SK-N-MC (cell line): ENCODE results near the gene SELENON.

ENCODE experiments used
- DNase-seq: peaks from one replicate; pipeline ENCODE4 v3.0.0-alpha.2; 2011; ENCODE audit warnings: low read depth, low spot score
- H3K27ac ChIP-seq: fragments of 200-600 bp; sonication (generic); 2 replicates; pipeline ENCODE4 v1.5.1; 2016; ENCODE audit warnings: mixed run types
- H3K36me3 ChIP-seq: fragments of 200-600 bp; sonication (generic); 2 replicates; pipeline ENCODE4 v1.6.1; 2017; ENCODE audit warnings: antibody characterized with exemption, low read length, mixed read lengths; ENCODE audit not compliant: insufficient read depth
- H3K4me3 ChIP-seq: fragments of 200-600 bp; sonication (generic); 2 replicates; pipeline ENCODE4 v1.5.1; 2016
- H3K9ac ChIP-seq: fragments of 200-600 bp; sonication (generic); 2 replicates; pipeline ENCODE4 v1.8.0; 2017; ENCODE audit warnings: mixed run types, mixed read lengths; ENCODE audit not compliant: insufficient read length
- H3K9me3 ChIP-seq: fragments of 200-600 bp; sonication (generic); 2 replicates; pipeline ENCODE4 v1.6.1; 2017; ENCODE audit warnings: low read depth, mild to moderate bottlenecking, antibody characterized with exemption, low read length, moderate library complexity, mixed read lengths
- EZH2 ChIP-seq: fragments of 200-600 bp; sonication (generic); IDR thresholded peaks from one replicate; pipeline ENCODE4 v1.6.1; 2017; ENCODE audit warnings: antibody characterized with exemption
- FOXP2 ChIP-seq: optimal IDR thresholded peaks from 2 replicates; pipeline ENCODE3; 2011; ENCODE audit warnings: mild to moderate bottlenecking, moderate library complexity; ENCODE audit not compliant: insufficient read depth; ENCODE audit errors: extremely low read length, control extremely low read depth
- POLR2AphosphoS5 ChIP-seq: IDR thresholded peaks from 2 replicates; pipeline ENCODE4 v1.6.1; 2012; ENCODE audit warnings: mild to moderate bottlenecking, low read depth, low read length, borderline replicate concordance

The SELENON gene

GRCh38 chr1:25782608-25783201 is 17.3 kb upstream of the SELENON start:
- no peak overlapping the region for H3K4me3 ChIP-seq
- H3K9me3 ChIP-seq, result no peaks in the 10 kb centered on the region
- TF ChIP-seq FOXP2, result no peak
- no peak for TF ChIP-seq EZH2
- TF ChIP-seq POLR2AphosphoS5, result no peak
- H3K36me3 ChIP-seq, result no peaks in the 10 kb centered on the region
- H3K9ac ChIP-seq, result no peak overlapping the region
- no peak for DNase-seq
- H3K27ac ChIP-seq, result no peak overlapping the region

GRCh38 chr1:25784575-25785051 is 15.4 kb upstream of the SELENON start:
- Histone ChIP-seq H3K36me3 (no peaks in the 10 kb centered on the region), H3K27ac (no peak overlapping the region), H3K4me3 (no peak overlapping the region), H3K9me3 (no peaks in the 10 kb centered on the region), H3K9ac (no peak overlapping the region)
- TF ChIP-seq EZH2 (no peak), FOXP2 (no peak), POLR2AphosphoS5 (no peak)
- no peak for DNase-seq

- no peak overlapping the region for H3K4me3 ChIP-seq
- no peak overlapping the region for H3K27ac ChIP-seq
- no peaks in the 10 kb centered on the region for H3K9me3 ChIP-seq
- DNase-seq, result no peak
- H3K36me3 ChIP-seq, result no peaks in the 10 kb centered on the region
- TF ChIP-seq POLR2AphosphoS5, result no peak
- TF ChIP-seq EZH2, result no peak
- H3K9ac ChIP-seq, result no peak overlapping the region
Measured at GRCh38 chr1:25785333-25786067, 14.5 kb upstream of the SELENON start.

- TF ChIP-seq FOXP2 (no peak), EZH2 (no peak), POLR2AphosphoS5 (no peak)
- Histone ChIP-seq H3K27ac (no peak overlapping the region), H3K4me3 (no peak overlapping the region), H3K36me3 (no peaks in the 10 kb centered on the region), H3K9ac (no peak overlapping the region), H3K9me3 (no peaks in the 10 kb centered on the region)
- no peak for DNase-seq
Measured at GRCh38 chr1:25786887-25787759, 12.9 kb upstream of the SELENON start.

- TF ChIP-seq POLR2AphosphoS5, result no peak
- TF ChIP-seq FOXP2, result no peak
- no peak for TF ChIP-seq EZH2
- Histone ChIP-seq H3K27ac (no peak overlapping the region), H3K9ac (no peak overlapping the region), H3K36me3 (no peaks in the 10 kb centered on the region), H3K4me3 (no peak overlapping the region), H3K9me3 (no peaks in the 10 kb centered on the region)
- no peak for DNase-seq
Measured at GRCh38 chr1:25787760-25788166, 12.2 kb upstream of the SELENON start.

- H3K9ac ChIP-seq, result no peak overlapping the region
- DNase-seq, result no peak
- TF ChIP-seq EZH2 (no peak), POLR2AphosphoS5 (no peak)
- H3K27ac ChIP-seq, result no peak overlapping the region
- no peaks in the 10 kb centered on the region for H3K36me3 ChIP-seq
- H3K4me3 ChIP-seq, result no peak overlapping the region
- H3K9me3 ChIP-seq, result no peaks in the 10 kb centered on the region
Measured at GRCh38 chr1:25790472-25790871, 9.5 kb upstream of the SELENON start.

GRCh38 chr1:25792115-25792514 is 7.9 kb upstream of the SELENON start:
- Histone ChIP-seq H3K27ac (no peak overlapping the region), H3K9me3 (no peaks in the 10 kb centered on the region), H3K36me3 (no peaks in the 10 kb centered on the region), H3K4me3 (no peak overlapping the region), H3K9ac (no peak overlapping the region)
- no peak for DNase-seq
- TF ChIP-seq FOXP2, result no peak
- TF ChIP-seq EZH2, result no peak
- no peak for TF ChIP-seq POLR2AphosphoS5

- no peak overlapping the region for H3K27ac ChIP-seq
- no peaks in the 10 kb centered on the region for H3K36me3 ChIP-seq
- no peaks in the 10 kb centered on the region for H3K9me3 ChIP-seq
- DNase-seq, result no peak
- no peak for TF ChIP-seq FOXP2
- no peak overlapping the region for H3K9ac ChIP-seq
- no peak overlapping the region for H3K4me3 ChIP-seq
Measured at GRCh38 chr1:25793585-25794170, 6.3 kb upstream of the SELENON start.
